Measurements from ENCODE around the gene KLRC3. TPM values are rescaled to one million over a fixed set of nuclear protein-coding genes. Genes with fewer than 3 reads are reported as not detected.
"Not testable (repeated sequence)": the region's sequence is repeated elsewhere in the genome, so short reads cannot be mapped to it uniquely, and the experiment has no call there.

Gene KLRC3
- total and polyA plus RNA-seq, 5 experiments from 2014 or later = 2.2 to 6.4 (median 3.9) TPM

GRCh38 chr12:10385166-10385613, 35.2 kb downstream of the KLRC3 start:
- Mint-ChIP-seq H3K4me1 (peaks cover 28 to 57% (median 36%) of the 10 kb centered on the region in 4 donors), H3K9me3 (peaks cover 0 to 4% (median 0%) of the 10 kb centered on the region in 9 donors), H3K36me3 (peaks cover 64 to 81% (median 74%) of the 10 kb centered on the region in 3 donors), H3K4me3 (peak overlapping the region; percentile 85 to 96 (median 90)), H3K27ac (peak overlapping the region; percentile 86 to 98 (median 94)), H3K27me3 (no peaks in the 10 kb centered on the region)
- ATAC-seq = peak; percentile 24 to 40
- POLR2A ChIA-PET = interaction anchor here (0.5 to 5.9 kb wide), 13 partner anchors 9 to 174 kb away, joined by 3 to 57 read pairs (median 7); partner anchors contain the start of gene KLRC4
- no peak for DNase-seq

- DNase-seq = no peak
- peak overlapping the region; percentile 85 to 96 (median 90) for H3K4me3 Mint-ChIP-seq
- POLR2A ChIA-PET = interaction anchor here (0.6 to 5.9 kb wide), 5 partner anchors 10 to 170 kb away, joined by 3 to 57 read pairs (median 7); partner anchors contain the start of gene KLRC4
- H3K4me1 Mint-ChIP-seq = peaks cover 28 to 56% (median 39%) of the 10 kb centered on the region in 4 donors
- peak overlapping the region; percentile 86 to 98 (median 94) for H3K27ac Mint-ChIP-seq
- peaks cover 0 to 4% (median 0%) of the 10 kb centered on the region in 9 donors for H3K9me3 Mint-ChIP-seq
- H3K27me3 Mint-ChIP-seq = no peaks in the 10 kb centered on the region
- ATAC-seq = no peak
- peaks cover 58 to 86% (median 76%) of the 10 kb centered on the region in 3 donors for H3K36me3 Mint-ChIP-seq
Observed at GRCh38 chr12:10384191-10384590, 36.2 kb downstream of the KLRC3 start.

GRCh38 chr12:10381928-10382628, 38.3 kb downstream of the KLRC3 start:
- H3K4me3 Mint-ChIP-seq = peak overlapping the region; percentile 85 to 96 (median 90)
- no peaks in the 10 kb centered on the region for H3K27me3 Mint-ChIP-seq

GRCh38 chr12:10378737-10379136, 41.7 kb downstream of the KLRC3 start:
- ATAC-seq, H3K9me3 Mint-ChIP-seq, H3K27me3 Mint-ChIP-seq, POLR2A ChIA-PET, DNase-seq: not testable (repeated sequence)
- H3K27ac Mint-ChIP-seq = peak overlapping the region in 9 of 10 donors; percentile 44 to 98 (median 65)
- H3K36me3 Mint-ChIP-seq = peaks cover 21 to 90% (median 74%) of the 10 kb centered on the region in 3 donors
- H3K4me1 Mint-ChIP-seq = peaks cover 33 to 84% (median 69%) of the 10 kb centered on the region in 4 donors
- peak overlapping the region in 9 of 10 donors; percentile 3 to 61 (median 44) for H3K4me3 Mint-ChIP-seq

More at GRCh38 chr12:10381928-10382628, 38.3 kb downstream of the KLRC3 start:
- POLR2A ChIA-PET = interaction anchor here (0.8 to 3.6 kb wide), 9 partner anchors 10 to 179 kb away, joined by 3 to 34 read pairs (median 5); no protein-coding TSS in a partner anchor
- ATAC-seq = peak; percentile 44 to 60
- H3K36me3 Mint-ChIP-seq = peaks cover 46 to 92% (median 83%) of the 10 kb centered on the region in 3 donors
- H3K27ac Mint-ChIP-seq = peak overlapping the region; percentile 81 to 98 (median 94)
- no peak for DNase-seq
- peaks cover 28 to 66% (median 55%) of the 10 kb centered on the region in 4 donors for H3K4me1 Mint-ChIP-seq
- peaks cover 0 to 4% (median 0%) of the 10 kb centered on the region in 9 donors for H3K9me3 Mint-ChIP-seq

- no peaks in the 10 kb centered on the region for H3K9me3 Mint-ChIP-seq
- peaks cover 39 to 90% (median 73%) of the 10 kb centered on the region in 4 donors for H3K4me1 Mint-ChIP-seq
- DNase-seq (no peak), ATAC-seq (no peak)
- POLR2A ChIA-PET = interaction anchor here (0.8 to 3.3 kb wide), 9 partner anchors 8 to 184 kb away, joined by 3 to 17 read pairs (median 6); partner anchors contain the start of gene KLRC4
- peaks cover 13 to 88% (median 65%) of the 10 kb centered on the region in 3 donors for H3K36me3 Mint-ChIP-seq
- H3K27me3 Mint-ChIP-seq = no peaks in the 10 kb centered on the region
- H3K4me3 Mint-ChIP-seq = peak overlapping the region; percentile 61 to 88 (median 76)
- H3K27ac Mint-ChIP-seq = peak overlapping the region in 7 of 10 donors; percentile 84 to 97 (median 94)
Observed at GRCh38 chr12:10374624-10375018, 45.8 kb downstream of the KLRC3 start.

GRCh38 chr12:10372559-10372958, 47.8 kb downstream of the KLRC3 start:
- H3K27ac Mint-ChIP-seq = peak overlapping the region in 7 of 10 donors; percentile 84 to 97 (median 93)
- H3K9me3 Mint-ChIP-seq = peaks cover 0 to 11% (median 0%) of the 10 kb centered on the region in 9 donors
- H3K27me3 Mint-ChIP-seq = no peaks in the 10 kb centered on the region
- ATAC-seq (peak; percentile 38 to 43), DNase-seq (no peak)
- H3K4me3 Mint-ChIP-seq = peak overlapping the region; percentile 16 to 87 (median 71)
- H3K4me1 Mint-ChIP-seq = peaks cover 50 to 87% (median 70%) of the 10 kb centered on the region in 4 donors
- POLR2A ChIA-PET = interaction anchor here (1.1 to 3.2 kb wide), 2 partner anchors 14 to 182 kb away, joined by 4 to 17 read pairs; no protein-coding TSS in a partner anchor
- H3K36me3 Mint-ChIP-seq = peaks cover 21 to 88% (median 64%) of the 10 kb centered on the region in 3 donors

- peaks cover 50 to 83% (median 71%) of the 10 kb centered on the region in 4 donors for H3K4me1 Mint-ChIP-seq
- POLR2A ChIA-PET = interaction anchor here (0.7 to 3.2 kb wide), 4 partner anchors 8 to 188 kb away, joined by 3 to 17 read pairs (median 4); no protein-coding TSS in a partner anchor
- H3K27ac Mint-ChIP-seq = peak overlapping the region in 7 of 10 donors; percentile 84 to 97 (median 93)
- ATAC-seq, H3K27me3 Mint-ChIP-seq, DNase-seq: not testable (repeated sequence)
- peak overlapping the region; percentile 36 to 87 (median 71) for H3K4me3 Mint-ChIP-seq
- peaks cover 0 to 11% (median 0%) of the 10 kb centered on the region in 9 donors for H3K9me3 Mint-ChIP-seq
- H3K36me3 Mint-ChIP-seq = peaks cover 24 to 88% (median 65%) of the 10 kb centered on the region in 3 donors
Observed at GRCh38 chr12:10371893-10372535, 48.4 kb downstream of the KLRC3 start.

GRCh38 chr12:10369557-10370415, 50.6 kb downstream of the KLRC3 start:
- Mint-ChIP-seq H3K27ac (peak overlapping the region in 7 of 10 donors; percentile 84 to 97 (median 93)), H3K9me3 (peaks cover 0 to 11% (median 0%) of the 10 kb centered on the region in 9 donors), H3K4me3 (peak overlapping the region; percentile 57 to 89 (median 82)), H3K36me3 (peaks cover 21 to 73% (median 55%) of the 10 kb centered on the region in 3 donors), H3K4me1 (peaks cover 44 to 68% (median 58%) of the 10 kb centered on the region in 4 donors), H3K27me3 (no peaks in the 10 kb centered on the region)
- POLR2A ChIA-PET = interaction anchor here (0.9 to 2.2 kb wide), 9 partner anchors 11 to 193 kb away, joined by 3 to 7 read pairs (median 4); no protein-coding TSS in a partner anchor
- DNase-seq (peak in 1 of 10 donors; percentile 18), ATAC-seq (peak; percentile 13 to 15)

GRCh38 chr12:10368206-10369171, 51.9 kb downstream of the KLRC3 start:
- Mint-ChIP-seq H3K4me1 (peaks cover 39 to 55% (median 47%) of the 10 kb centered on the region in 4 donors), H3K9me3 (peaks cover 0 to 11% (median 0%) of the 10 kb centered on the region in 9 donors), H3K27ac (peak overlapping the region in 3 of 10 donors; percentile 89 to 97 (median 97)), H3K4me3 (peak overlapping the region; percentile 10 to 86 (median 76)), H3K36me3 (peaks cover 21 to 60% (median 45%) of the 10 kb centered on the region in 3 donors), H3K27me3 (no peaks in the 10 kb centered on the region)
- no peak for DNase-seq
- no peak for ATAC-seq
- POLR2A ChIA-PET = interaction anchor here (0.5 to 5.2 kb wide), 6 partner anchors 8 to 242 kb away, joined by 3 to 57 read pairs (median 20); no protein-coding TSS in a partner anchor

GRCh38 chr12:10367714-10368113, 52.7 kb downstream of the KLRC3 start:
- Mint-ChIP-seq H3K9me3 (peaks cover 0 to 11% (median 0%) of the 10 kb centered on the region in 9 donors), H3K36me3 (peaks cover 21 to 57% (median 41%) of the 10 kb centered on the region in 3 donors), H3K4me1 (peaks cover 34 to 50% (median 40%) of the 10 kb centered on the region in 4 donors), H3K27ac (peak overlapping the region in 3 of 10 donors; percentile 89 to 97 (median 97)), H3K4me3 (peak overlapping the region in 9 of 10 donors; percentile 65 to 86 (median 77))
- not testable (repeated sequence) for H3K27me3 Mint-ChIP-seq, ATAC-seq, DNase-seq
- POLR2A ChIA-PET = interaction anchor here (0.9 to 5.2 kb wide), 8 partner anchors 14 to 192 kb away, joined by 5 to 57 read pairs (median 24); no protein-coding TSS in a partner anchor

All from naive thymus-derived CD8-positive, alpha-beta T cell (primary cell).